HG03439 (cell line): ENCODE measurements around the gene AIF1.
A peak's percentile ranks its signal among the peaks of the same experiment; 100 is the strongest.

Experiments
- ATAC-seq: cut with Tn5 transposase; IDR thresholded peaks from one replicate; pipeline ENCODE4 v1.9.1; 2021; ENCODE audit warnings: mild to moderate bottlenecking, moderate library complexity; ENCODE audit not compliant: unreplicated experiment

The AIF1 gene

DNA sequence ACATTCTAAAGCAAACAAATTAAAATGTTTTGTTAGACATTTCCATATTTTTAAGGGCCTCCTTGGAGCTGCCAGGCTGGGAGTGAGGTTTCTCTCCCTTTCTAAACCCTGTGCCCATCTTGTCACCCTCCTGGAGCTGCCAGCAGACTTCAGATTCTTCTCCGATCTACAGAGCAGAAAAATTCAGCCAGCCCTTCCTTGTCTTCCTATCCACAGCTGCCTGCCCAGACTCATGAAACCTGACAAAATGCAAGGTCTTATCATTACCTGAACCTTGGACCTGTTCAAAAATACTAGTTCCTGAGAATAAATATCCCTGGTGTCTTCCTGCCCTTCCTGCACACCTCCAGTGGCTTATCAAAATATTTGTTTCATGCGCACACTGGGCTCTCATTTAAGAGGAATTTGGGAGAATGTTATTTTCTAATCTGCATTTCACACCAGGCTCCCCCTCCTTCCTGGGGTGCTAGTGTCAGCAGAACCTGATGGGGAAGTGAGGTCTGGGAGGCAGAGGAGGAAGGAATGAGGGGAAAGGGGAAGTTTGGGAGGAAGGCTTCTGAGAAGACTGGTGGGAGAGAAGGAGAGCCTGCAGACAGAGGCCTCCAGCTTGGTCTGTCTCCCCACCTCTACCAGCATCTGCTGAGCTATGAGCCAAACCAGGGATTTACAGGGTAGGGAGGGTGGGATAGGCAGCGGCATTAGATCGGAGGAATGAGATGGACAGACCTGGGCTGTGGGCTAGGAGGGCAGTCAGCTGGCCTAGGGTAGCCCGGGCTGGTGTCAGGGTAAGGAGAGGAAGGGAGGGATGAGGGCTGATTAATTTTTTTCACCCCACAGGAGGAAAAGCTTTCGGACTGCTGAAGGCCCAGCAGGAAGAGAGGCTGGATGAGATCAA, at the start of gene AIF1:
Gene AIF1 (plus strand): TSS at position 551 of the 895 bp plus-strand sequence. CDS start 96 bp downstream, at position 647.
- ATAC-seq: no peak

DNA sequence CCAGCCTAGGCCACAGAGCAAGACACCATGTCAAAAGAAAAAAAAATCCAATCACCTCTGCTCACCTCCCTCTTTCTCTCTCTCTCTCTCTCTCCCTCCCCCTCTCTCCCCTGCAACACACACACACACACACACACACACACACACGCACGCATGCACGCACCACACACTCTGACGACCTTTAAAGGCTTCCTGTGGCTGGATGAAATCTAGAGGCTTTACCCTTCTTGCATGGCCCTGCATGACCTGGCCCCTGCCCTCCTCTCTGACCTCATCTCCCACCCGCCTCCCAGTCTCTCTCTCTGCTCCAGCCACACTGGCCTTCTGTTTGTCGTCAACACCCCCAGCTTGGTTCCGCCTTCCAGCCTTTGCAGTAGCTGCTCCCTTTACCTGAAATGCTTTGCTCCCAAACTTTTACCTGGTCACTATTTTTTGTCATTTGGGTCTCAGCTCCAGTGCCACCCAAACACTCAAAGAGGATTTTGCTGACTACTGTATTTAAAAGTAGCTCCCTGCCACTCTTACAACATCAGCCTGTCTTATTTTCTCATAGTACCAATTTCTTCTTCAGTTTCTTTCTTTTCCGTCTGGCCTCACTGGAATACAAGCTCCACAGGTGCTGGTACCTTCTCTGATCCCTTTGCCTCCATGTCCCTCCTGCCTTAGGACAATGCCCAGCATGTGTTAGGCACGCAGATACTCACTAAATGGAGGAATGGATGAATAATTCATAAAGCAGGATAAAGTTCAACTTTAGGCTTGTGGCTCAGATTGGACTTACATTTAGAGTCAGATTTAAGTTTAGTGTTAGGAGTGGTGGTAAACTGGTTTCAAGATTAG, 47.3 kb upstream of the AIF1 start:
- ATAC-seq: no peak

DNA sequence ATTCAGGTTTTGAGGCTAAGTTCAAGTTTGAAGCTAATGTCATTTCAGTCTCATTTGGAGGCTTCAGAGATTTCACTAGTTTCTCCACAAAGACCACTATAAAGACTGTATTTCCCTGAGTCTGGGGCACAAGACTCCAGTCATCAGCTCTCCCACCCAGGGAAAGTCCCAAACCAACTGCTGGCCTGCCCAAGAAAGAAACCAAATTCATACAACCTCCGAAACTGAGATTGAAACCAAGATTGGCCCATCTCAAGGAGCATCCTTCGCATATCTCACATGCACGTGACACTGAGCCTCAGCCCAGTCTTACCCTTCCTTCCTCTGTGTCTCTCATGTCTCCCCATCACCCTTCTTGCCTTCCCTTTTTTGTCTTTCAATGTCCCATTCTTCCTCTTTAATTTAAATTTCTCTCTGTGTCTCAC, 46.5 kb upstream of the AIF1 start:
- ATAC-seq: peak; percentile 63

DNA sequence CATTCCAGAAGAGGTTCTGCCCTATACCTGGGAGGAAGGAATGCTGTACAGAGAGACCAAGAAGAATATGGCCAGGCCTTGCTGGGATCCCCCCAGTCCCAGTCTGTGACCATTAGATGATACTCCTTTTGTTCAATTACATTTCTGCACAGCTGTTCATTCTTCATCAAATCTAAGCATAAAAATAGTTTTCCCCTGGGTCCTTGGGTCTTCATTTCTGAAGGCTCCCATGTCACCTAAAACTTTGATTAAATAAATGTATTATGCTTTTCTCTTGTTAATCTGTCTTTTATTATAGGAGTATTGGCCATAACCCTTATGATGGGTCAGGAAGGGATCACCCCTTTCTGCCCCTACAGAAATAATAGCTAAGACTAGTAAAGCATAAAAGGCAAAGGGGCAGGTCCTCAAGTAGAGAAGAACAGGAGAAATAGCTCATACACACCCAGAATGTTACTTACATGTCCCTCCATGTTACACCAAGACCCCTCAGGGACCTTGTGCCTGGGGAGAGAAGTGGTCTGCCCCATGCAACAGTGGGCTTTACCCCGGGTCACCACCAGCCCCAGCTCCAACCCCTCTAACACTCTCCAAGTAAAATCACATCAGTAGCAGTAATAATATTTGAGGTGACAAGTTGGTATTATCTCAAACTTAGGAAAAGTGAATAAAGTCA, 45.0 kb upstream of the AIF1 start:
- no peak for ATAC-seq

GRCh38 chr6:31572041-31572911, 42.8 kb upstream of the AIF1 start, which contains the start of gene LTA:
Gene LTA (plus strand): TSS chr6:31572289. CDS start chr6:31572743, 454 bp downstream.
- ATAC-seq: peak; percentile 34

DNA sequence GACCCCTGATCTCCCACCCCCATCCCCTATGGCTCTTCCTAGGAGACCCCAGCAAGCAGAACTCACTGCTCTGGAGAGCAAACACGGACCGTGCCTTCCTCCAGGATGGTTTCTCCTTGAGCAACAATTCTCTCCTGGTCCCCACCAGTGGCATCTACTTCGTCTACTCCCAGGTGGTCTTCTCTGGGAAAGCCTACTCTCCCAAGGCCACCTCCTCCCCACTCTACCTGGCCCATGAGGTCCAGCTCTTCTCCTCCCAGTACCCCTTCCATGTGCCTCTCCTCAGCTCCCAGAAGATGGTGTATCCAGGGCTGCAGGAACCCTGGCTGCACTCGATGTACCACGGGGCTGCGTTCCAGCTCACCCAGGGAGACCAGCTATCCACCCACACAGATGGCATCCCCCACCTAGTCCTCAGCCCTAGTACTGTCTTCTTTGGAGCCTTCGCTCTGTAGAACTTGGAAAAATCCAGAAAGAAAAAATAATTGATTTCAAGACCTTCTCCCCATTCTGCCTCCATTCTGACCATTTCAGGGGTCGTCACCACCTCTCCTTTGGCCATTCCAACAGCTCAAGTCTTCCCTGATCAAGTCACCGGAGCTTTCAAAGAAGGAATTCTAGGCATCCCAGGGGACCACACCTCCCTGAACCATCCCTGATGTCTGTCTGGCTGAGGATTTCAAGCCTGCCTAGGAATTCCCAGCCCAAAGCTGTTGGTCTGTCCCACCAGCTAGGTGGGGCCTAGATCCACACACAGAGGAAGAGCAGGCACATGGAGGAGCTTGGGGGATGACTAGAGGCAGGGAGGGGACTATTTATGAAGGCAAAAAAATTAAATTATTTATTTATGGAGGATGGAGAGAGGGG, 41.6 kb upstream of the AIF1 start:
- no peak for ATAC-seq

- no peak for ATAC-seq
These were observed 40.6 kb upstream of the AIF1 start for GRCh38 chr6:31574106-31575061.

DNA sequence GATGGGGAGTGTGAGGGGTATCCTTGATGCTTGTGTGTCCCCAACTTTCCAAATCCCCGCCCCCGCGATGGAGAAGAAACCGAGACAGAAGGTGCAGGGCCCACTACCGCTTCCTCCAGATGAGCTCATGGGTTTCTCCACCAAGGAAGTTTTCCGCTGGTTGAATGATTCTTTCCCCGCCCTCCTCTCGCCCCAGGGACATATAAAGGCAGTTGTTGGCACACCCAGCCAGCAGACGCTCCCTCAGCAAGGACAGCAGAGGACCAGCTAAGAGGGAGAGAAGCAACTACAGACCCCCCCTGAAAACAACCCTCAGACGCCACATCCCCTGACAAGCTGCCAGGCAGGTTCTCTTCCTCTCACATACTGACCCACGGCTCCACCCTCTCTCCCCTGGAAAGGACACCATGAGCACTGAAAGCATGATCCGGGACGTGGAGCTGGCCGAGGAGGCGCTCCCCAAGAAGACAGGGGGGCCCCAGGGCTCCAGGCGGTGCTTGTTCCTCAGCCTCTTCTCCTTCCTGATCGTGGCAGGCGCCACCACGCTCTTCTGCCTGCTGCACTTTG, 39.6 kb upstream of the AIF1 start, which contains the start of gene TNF:
Gene TNF (plus strand): TSS at position 231 of the 567 bp plus-strand sequence. CDS start 177 bp downstream, at position 408.
- no peak for ATAC-seq

DNA sequence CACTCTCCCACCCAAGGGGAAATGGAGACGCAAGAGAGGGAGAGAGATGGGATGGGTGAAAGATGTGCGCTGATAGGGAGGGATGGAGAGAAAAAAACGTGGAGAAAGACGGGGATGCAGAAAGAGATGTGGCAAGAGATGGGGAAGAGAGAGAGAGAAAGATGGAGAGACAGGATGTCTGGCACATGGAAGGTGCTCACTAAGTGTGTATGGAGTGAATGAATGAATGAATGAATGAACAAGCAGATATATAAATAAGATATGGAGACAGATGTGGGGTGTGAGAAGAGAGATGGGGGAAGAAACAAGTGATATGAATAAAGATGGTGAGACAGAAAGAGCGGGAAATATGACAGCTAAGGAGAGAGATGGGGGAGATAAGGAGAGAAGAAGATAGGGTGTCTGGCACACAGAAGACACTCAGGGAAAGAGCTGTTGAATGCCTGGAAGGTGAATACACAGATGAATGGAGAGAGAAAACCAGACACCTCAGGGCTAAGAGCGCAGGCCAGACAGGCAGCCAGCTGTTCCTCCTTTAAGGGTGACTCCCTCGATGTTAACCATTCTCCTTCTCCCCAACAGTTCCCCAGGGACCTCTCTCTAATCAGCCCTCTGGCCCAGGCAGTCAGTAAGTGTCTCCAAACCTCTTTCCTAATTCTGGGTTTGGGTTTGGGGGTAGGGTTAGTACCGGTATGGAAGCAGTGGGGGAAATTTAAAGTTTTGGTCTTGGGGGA, 38.9 kb upstream of the AIF1 start:
- ATAC-seq: no peak

DNA sequence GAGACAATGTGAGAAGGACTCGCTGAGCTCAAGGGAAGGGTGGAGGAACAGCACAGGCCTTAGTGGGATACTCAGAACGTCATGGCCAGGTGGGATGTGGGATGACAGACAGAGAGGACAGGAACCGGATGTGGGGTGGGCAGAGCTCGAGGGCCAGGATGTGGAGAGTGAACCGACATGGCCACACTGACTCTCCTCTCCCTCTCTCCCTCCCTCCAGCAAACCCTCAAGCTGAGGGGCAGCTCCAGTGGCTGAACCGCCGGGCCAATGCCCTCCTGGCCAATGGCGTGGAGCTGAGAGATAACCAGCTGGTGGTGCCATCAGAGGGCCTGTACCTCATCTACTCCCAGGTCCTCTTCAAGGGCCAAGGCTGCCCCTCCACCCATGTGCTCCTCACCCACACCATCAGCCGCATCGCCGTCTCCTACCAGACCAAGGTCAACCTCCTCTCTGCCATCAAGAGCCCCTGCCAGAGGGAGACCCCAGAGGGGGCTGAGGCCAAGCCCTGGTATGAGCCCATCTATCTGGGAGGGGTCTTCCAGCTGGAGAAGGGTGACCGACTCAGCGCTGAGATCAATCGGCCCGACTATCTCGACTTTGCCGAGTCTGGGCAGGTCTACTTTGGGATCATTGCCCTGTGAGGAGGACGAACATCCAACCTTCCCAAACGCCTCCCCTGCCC, 38.0 kb upstream of the AIF1 start:
- no peak for ATAC-seq

DNA sequence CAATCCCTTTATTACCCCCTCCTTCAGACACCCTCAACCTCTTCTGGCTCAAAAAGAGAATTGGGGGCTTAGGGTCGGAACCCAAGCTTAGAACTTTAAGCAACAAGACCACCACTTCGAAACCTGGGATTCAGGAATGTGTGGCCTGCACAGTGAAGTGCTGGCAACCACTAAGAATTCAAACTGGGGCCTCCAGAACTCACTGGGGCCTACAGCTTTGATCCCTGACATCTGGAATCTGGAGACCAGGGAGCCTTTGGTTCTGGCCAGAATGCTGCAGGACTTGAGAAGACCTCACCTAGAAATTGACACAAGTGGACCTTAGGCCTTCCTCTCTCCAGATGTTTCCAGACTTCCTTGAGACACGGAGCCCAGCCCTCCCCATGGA, 37.5 kb upstream of the AIF1 start:
- ATAC-seq: no peak

GRCh38 chr6:31578184-31579118, 36.6 kb upstream of the AIF1 start:
- ATAC-seq: no peak

GRCh38 chr6:31579119-31579505, 35.9 kb upstream of the AIF1 start:
- no peak for ATAC-seq

DNA sequence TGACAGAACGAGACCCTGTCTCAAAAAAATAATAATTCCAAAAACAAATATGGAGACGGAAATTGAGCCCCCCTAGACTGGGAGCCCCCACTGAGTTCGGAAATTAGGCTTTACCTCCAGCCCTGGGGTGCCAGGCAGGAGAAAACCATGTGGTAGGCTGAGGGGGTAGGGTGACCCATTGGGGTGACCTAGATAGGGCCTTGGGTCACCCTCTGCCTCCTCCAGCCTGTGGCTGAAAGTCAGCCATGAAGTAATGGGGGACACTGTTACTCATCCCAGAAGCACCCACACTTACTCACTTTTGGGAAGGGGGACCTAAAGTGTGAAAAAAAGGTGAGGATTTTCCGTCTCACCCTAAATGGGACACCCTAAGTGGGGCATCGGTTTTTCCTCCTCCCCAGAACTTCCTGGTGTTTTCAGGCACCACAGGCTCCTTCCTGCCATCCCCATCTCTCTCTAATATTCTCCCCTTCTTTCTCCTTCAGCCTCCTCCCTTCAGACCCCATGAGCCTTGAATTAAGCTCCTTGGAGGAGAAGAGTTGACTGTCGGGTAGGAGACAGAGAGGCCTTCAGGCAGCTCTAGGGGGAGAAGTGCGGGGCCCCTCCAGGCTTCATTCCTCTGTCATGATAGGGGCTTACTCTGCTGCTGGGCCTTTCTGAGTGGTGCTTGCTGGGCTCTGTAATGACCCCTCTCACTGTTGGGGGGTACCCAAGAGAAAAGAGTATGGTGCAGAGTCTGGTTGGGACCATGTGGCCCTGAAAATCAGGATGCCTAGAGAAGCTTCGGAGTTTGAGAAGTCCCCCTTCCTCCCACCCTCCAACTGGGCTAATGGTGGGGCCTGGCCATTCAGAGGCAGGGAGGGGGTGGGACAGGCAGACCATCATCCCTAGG, 35.2 kb upstream of the AIF1 start:
- ATAC-seq: no peak

DNA sequence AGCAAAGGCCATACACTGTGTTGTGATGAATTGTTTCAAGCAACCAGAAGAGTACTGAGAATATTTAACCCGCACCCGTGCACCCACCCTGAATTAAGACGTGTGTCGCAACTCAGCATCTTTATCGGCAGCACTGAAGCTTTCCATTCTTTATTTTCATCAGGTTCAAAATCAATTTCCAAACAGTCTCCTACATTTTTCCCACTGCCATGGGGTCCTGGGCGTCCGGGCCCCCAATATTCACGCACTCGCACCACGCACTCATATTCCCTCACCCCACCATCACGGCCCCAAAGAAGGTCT, 34.6 kb upstream of the AIF1 start:
- ATAC-seq: no peak
